Keratinocyte (primary cell): Measurements from ENCODE around the gene TXNDC8. TPM values are rescaled to one million over a fixed set of nuclear protein-coding genes. Genes with fewer than 3 reads are reported as not detected.

Experiments used
- DNase-seq: peaks from one replicate; pipeline ENCODE4 v3.0.0-alpha.2; 2011; ENCODE audit warnings: low read depth, missing footprints, low spot score
- FAIRE-seq: peaks from 2 replicates; lab custom pipeline; 2011; peaks lifted over from hg19 to GRCh38; lab: Jason Lieb, UNC
- H2AFZ ChIP-seq: 2 replicates; pipeline ENCODE4 v1.6.0; 2012; ENCODE audit warnings: low read length, control low read depth, inconsistent platforms; ENCODE audit not compliant: control insufficient read depth
- H3K27ac ChIP-seq: 2 replicates; pipeline ENCODE4 v1.5.1; 2011; ENCODE audit warnings: low read length; ENCODE audit not compliant: control insufficient read depth, insufficient read depth
- H3K27me3 ChIP-seq: 3 replicates; pipeline ENCODE4 v1.6.0; 2011; ENCODE audit warnings: low read length; ENCODE audit not compliant: control insufficient read depth, insufficient read depth; ENCODE audit errors: extremely low read depth
- H3K36me3 ChIP-seq, 2 experiments: 2 replicates in 1 of 2; 3 replicates in 1 of 2; pipeline ENCODE4 v1.5.1; 2011; ENCODE audit warnings: low read length in 2 of 2, mild to moderate bottlenecking in 1 of 2; ENCODE audit not compliant: control insufficient read depth in 2 of 2, insufficient read depth in 2 of 2; ENCODE audit errors: extremely low read depth in 1 of 2
- H3K4me1 ChIP-seq: 3 replicates; pipeline ENCODE4 v1.5.1; 2011; ENCODE audit warnings: low read length; ENCODE audit not compliant: control insufficient read depth, insufficient read depth; ENCODE audit errors: extremely low read depth
- H3K4me2 ChIP-seq: 3 replicates; pipeline ENCODE4 v1.6.0; 2011; ENCODE audit warnings: low read depth, low read length; ENCODE audit not compliant: control insufficient read depth, insufficient read depth; ENCODE audit errors: extremely low read depth
- H3K4me3 ChIP-seq, 3 experiments: fragments of 200-600 bp in 1 of 3; sonication (generic) in 1 of 3; 2 replicates in 2 of 3; 3 replicates in 1 of 3; pipeline ENCODE4 v1.5.1; 2011 to 2016; ENCODE audit warnings: low read length in 3 of 3, mild to moderate bottlenecking in 3 of 3, control low read depth in 2 of 3, inconsistent platforms in 1 of 3, low read depth in 1 of 3, mixed read lengths in 1 of 3, mixed run types in 1 of 3, moderate library complexity in 1 of 3; ENCODE audit not compliant: control insufficient read depth in 2 of 3, insufficient read depth in 2 of 3; ENCODE audit errors: extremely low read depth in 1 of 3
- H3K79me2 ChIP-seq: 2 replicates; pipeline ENCODE4 v1.6.0; 2012; ENCODE audit warnings: low read length; ENCODE audit not compliant: control insufficient read depth, insufficient read depth
- H3K9ac ChIP-seq: 3 replicates; pipeline ENCODE4 v1.6.0; 2011; ENCODE audit warnings: low read length; ENCODE audit not compliant: control insufficient read depth, insufficient read depth; ENCODE audit errors: extremely low read depth
- H3K9me1 ChIP-seq: 3 replicates; pipeline ENCODE4 v1.6.0; 2011; ENCODE audit warnings: low read length; ENCODE audit not compliant: control insufficient read depth, insufficient read depth; ENCODE audit errors: extremely low read depth
- H3K9me3 ChIP-seq: 2 replicates; pipeline ENCODE4 v1.5.1; 2012; ENCODE audit warnings: low read depth, low read length; ENCODE audit not compliant: control insufficient read depth
- H4K20me1 ChIP-seq: 3 replicates; pipeline ENCODE4 v1.6.0; 2011; ENCODE audit warnings: low read length; ENCODE audit not compliant: control insufficient read depth, insufficient read depth; ENCODE audit errors: extremely low read depth
- EZH2 ChIP-seq: IDR thresholded peaks from one replicate; pipeline ENCODE4 v1.6.1; 2012; ENCODE audit warnings: inconsistent platforms, mild to moderate bottlenecking, low read length, moderate library complexity
- dilution Hi-C: fragments of 300-500 bp; cut with MboI; formaldehyde crosslinking; loops from one replicate; pipeline ENCODE4 v1.7.0; 2020; ENCODE audit warnings: low sequenced_read_pairs; ENCODE audit not compliant: extremely low pct_ligation_motif_present
- polyA plus RNA-seq, 5 experiments: library from polyadenylated mRNA; depleted of rRNA in 3 of 5; stranded (reverse) in 3 of 5; stranded (forward) in 1 of 5; unstranded in 1 of 5; fragments of >200 nt; gene quantifications; 1 replicate in 1 of 5; 2 replicates in 3 of 5; 3 replicates in 1 of 5; pipeline versions ENCODE4 v1.2.1 to v1.2.3, GENCODE V29; 2011 to 2012; ENCODE audit warnings: missing spikeins in 2 of 5, low read depth in 1 of 5, low replicate concordance in 1 of 5
- TF ChIP-seq, protein P1 (sequence below), 3 experiments: IDR thresholded peaks in 1 of 3; conservative IDR thresholded peaks in 1 of 3; optimal IDR thresholded peaks in 1 of 3; 2 replicates in 2 of 3; 3 replicates in 1 of 3; pipeline versions ENCODE3 to v1.5.1; 2011; ENCODE audit warnings: low read length in 3 of 3, mild to moderate bottlenecking in 3 of 3, moderate library complexity in 2 of 3, control low read depth in 1 of 3, inconsistent platforms in 1 of 3; ENCODE audit not compliant: insufficient read depth in 2 of 3; ENCODE audit errors: extremely low read depth in 1 of 3

Gene TXNDC8
- polyA plus RNA-seq, 1 donor (not counting 4 experiments of a cell fraction or from before 2014, with no cell fraction given): not detected

- Histone ChIP-seq H2AFZ (no peak overlapping the region), H3K4me2 (no peak overlapping the region), H3K9me1 (no peaks in the 10 kb centered on the region), H3K27ac (no peak overlapping the region), H4K20me1 (peaks cover 6% of the 10 kb centered on the region), H3K4me3 (no peak overlapping the region), H3K79me2 (peaks cover 18% of the 10 kb centered on the region), H3K9ac (no peak overlapping the region), H3K4me1 (peaks cover 31% of the 10 kb centered on the region), H3K36me3 (no peaks in the 10 kb centered on the region), H3K9me3 (no peaks in the 10 kb centered on the region), H3K27me3 (no peaks in the 10 kb centered on the region)
- TF ChIP-seq, protein P1, sequence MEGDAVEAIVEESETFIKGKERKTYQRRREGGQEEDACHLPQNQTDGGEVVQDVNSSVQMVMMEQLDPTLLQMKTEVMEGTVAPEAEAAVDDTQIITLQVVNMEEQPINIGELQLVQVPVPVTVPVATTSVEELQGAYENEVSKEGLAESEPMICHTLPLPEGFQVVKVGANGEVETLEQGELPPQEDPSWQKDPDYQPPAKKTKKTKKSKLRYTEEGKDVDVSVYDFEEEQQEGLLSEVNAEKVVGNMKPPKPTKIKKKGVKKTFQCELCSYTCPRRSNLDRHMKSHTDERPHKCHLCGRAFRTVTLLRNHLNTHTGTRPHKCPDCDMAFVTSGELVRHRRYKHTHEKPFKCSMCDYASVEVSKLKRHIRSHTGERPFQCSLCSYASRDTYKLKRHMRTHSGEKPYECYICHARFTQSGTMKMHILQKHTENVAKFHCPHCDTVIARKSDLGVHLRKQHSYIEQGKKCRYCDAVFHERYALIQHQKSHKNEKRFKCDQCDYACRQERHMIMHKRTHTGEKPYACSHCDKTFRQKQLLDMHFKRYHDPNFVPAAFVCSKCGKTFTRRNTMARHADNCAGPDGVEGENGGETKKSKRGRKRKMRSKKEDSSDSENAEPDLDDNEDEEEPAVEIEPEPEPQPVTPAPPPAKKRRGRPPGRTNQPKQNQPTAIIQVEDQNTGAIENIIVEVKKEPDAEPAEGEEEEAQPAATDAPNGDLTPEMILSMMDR (optimal IDR thresholded peaks at IDR 0.05 in 1 of 3, IDR thresholded peaks at IDR 0.05 in 1 of 3, conservative IDR thresholded peaks at IDR 0.05 in 1 of 3; ENCODE audit: extremely low read depth in 1 of 3, insufficient read depth in 2 of 3, low read length in 3 of 3): no peak
- no peak for TF ChIP-seq EZH2
- DNase-seq (no peak), FAIRE-seq (no peak)
- dilution Hi-C loops: no loop called here
Observed at GRCh38 chr9:110259566-110259965, 78.1 kb downstream of the TXNDC8 start.

GRCh38 chr9:110258690-110259091, 79.0 kb downstream of the TXNDC8 start:
- H3K4me3 ChIP-seq: no peak overlapping the region
- no peak overlapping the region for H2AFZ ChIP-seq
- no peaks in the 10 kb centered on the region for H3K27me3 ChIP-seq
- H3K4me2 ChIP-seq: no peak overlapping the region
- no peak for DNase-seq
- H3K27ac ChIP-seq: no peak overlapping the region
- H3K9me3 ChIP-seq: no peaks in the 10 kb centered on the region
- dilution Hi-C loops: no loop called here
- no peak for FAIRE-seq
- peaks cover 40% of the 10 kb centered on the region for H3K4me1 ChIP-seq
- H3K36me3 ChIP-seq: peaks cover 0 to 2% of the 10 kb centered on the region in 2 experiments
- no peak for TF ChIP-seq EZH2
- TF ChIP-seq, protein P1 (optimal IDR thresholded peaks at IDR 0.05 in 1 of 3, IDR thresholded peaks at IDR 0.05 in 1 of 3, conservative IDR thresholded peaks at IDR 0.05 in 1 of 3; ENCODE audit: extremely low read depth in 1 of 3, insufficient read depth in 2 of 3, low read length in 3 of 3): no peak
- H3K9me1 ChIP-seq: no peaks in the 10 kb centered on the region
- peaks cover 26% of the 10 kb centered on the region for H3K79me2 ChIP-seq
- H4K20me1 ChIP-seq: peaks cover 11% of the 10 kb centered on the region
- no peak overlapping the region for H3K9ac ChIP-seq
